ENCODE data around the gene MAN2A2.

GRCh38 chr15:90949979-90950675 lies 47.0 kb downstream of the MAN2A2 start:
- TF ChIP-seq POLR2AphosphoS5 (IDR thresholded peaks at IDR 0.05; ENCODE audit: control insufficient read depth, insufficient read depth, low read depth, low read length) = no peak
- TF ChIP-seq GABPB1 (CRISPR knock-in tag; IDR thresholded peaks at IDR 0.05) = no peak
- no peak for TF ChIP-seq RBM34 (IDR thresholded peaks at IDR 0.05; ENCODE audit: borderline replicate concordance, insufficient read depth, low read length)
- TF ChIP-seq POU5F1 (IDR thresholded peaks at IDR 0.05; ENCODE audit: borderline replicate concordance, low read depth, low read length, partially characterized antibody) = no peak
- TF ChIP-seq CUX1 (CRISPR knock-in tag; IDR thresholded peaks at IDR 0.05) = no peak
- no peak for TF ChIP-seq POLR2A (conservative IDR thresholded peaks at IDR 0.05)
- no peak for TF ChIP-seq AFF1 (IDR thresholded peaks at IDR 0.05; ENCODE audit: low read depth in 1 of 2, partially characterized antibody in 2 of 2)
- TF ChIP-seq ZNF274 (IDR thresholded peaks at IDR 0.05; ENCODE audit: borderline replicate concordance, low read depth, low read length) = no peak
- no peak for TF ChIP-seq CBX3 (IDR thresholded peaks at IDR 0.05; ENCODE audit: borderline replicate concordance in 1 of 2, low read length in 2 of 2)
- TF ChIP-seq HNRNPL (IDR thresholded peaks at IDR 0.05; ENCODE audit: low read depth, low read length) = no peak
